DOHH2 (cell line): ENCODE measurements around the gene EIF3J.

Experiments
- H3F3A ChIP-seq: fragments of 200-600 bp; sonication (generic), shearing (Covaris generic); 2 replicates; pipeline ENCODE4 v1.6.0; 2016; ENCODE audit warnings: antibody characterized with exemption, mild to moderate bottlenecking; ENCODE audit not compliant: control insufficient read depth, insufficient read depth
- H3K27ac ChIP-seq: fragments of 200-600 bp; sonication (generic); 2 replicates; pipeline ENCODE4 v1.5.1; 2014; ENCODE audit warnings: low read depth, mild to moderate bottlenecking, low read length, moderate library complexity
- H3K27me3 ChIP-seq: fragments of 200-600 bp; sonication (generic); 2 replicates; pipeline ENCODE4 v1.6.1; 2014; ENCODE audit warnings: mild to moderate bottlenecking, low read length, mixed read lengths; ENCODE audit not compliant: control insufficient read depth
- H3K36me3 ChIP-seq: fragments of 200-600 bp; sonication (generic); 2 replicates; pipeline ENCODE4 v1.6.1; 2014; ENCODE audit warnings: mild to moderate bottlenecking, low read length, moderate library complexity, mixed read lengths; ENCODE audit not compliant: control insufficient read depth
- H3K4me1 ChIP-seq: fragments of 200-600 bp; sonication (generic); 2 replicates; pipeline ENCODE4 v1.6.1; 2014; ENCODE audit warnings: mild to moderate bottlenecking, low read length, mixed read lengths; ENCODE audit not compliant: control insufficient read depth
- H3K4me2 ChIP-seq: fragments of 200-600 bp; sonication (generic); 2 replicates; pipeline ENCODE4 v1.6.0; 2014; ENCODE audit warnings: mild to moderate bottlenecking, low read length, moderate library complexity
- H3K4me3 ChIP-seq: fragments of 200-600 bp; sonication (generic); 2 replicates; pipeline ENCODE4 v1.5.1; 2014; ENCODE audit warnings: mild to moderate bottlenecking, low read length, mixed read lengths
- H3K79me2 ChIP-seq: fragments of 200-600 bp; sonication (generic); 2 replicates; pipeline ENCODE4 v1.6.1; 2014; ENCODE audit warnings: mild to moderate bottlenecking, low read length, mixed read lengths; ENCODE audit not compliant: control insufficient read depth
- H3K9me2 ChIP-seq: fragments of 200-600 bp; sonication (generic); replicated peaks from 2 replicates; pipeline ENCODE4 v1.6.1; 2014; ENCODE audit warnings: mild to moderate bottlenecking, low read length, mixed read lengths; ENCODE audit not compliant: control insufficient read depth
- H3K9me3 ChIP-seq: fragments of 200-600 bp; sonication (generic); 2 replicates; pipeline ENCODE4 v1.6.1; 2014; ENCODE audit warnings: antibody characterized with exemption, low read length, mixed read lengths; ENCODE audit not compliant: control insufficient read depth, insufficient read depth
- H4K20me1 ChIP-seq: fragments of 200-600 bp; sonication (generic); 2 replicates; pipeline ENCODE4 v1.6.0; 2014; ENCODE audit warnings: low read depth, mild to moderate bottlenecking, antibody characterized with exemption, low read length, moderate library complexity; ENCODE audit not compliant: control insufficient read depth, insufficient read depth
- EZH2phosphoT487 ChIP-seq: fragments of 200-600 bp; sonication (generic); IDR thresholded peaks from 2 replicates; pipeline ENCODE4 v1.6.1; 2017; ENCODE audit warnings: borderline replicate concordance, mild to moderate bottlenecking, antibody characterized with exemption, low read length, moderate library complexity, mixed read lengths
- TF ChIP-seq, protein P1 (sequence below): fragments of 200-600 bp; sonication (generic); IDR thresholded peaks from one replicate; pipeline ENCODE4 v1.5.1; 2014; ENCODE audit warnings: antibody characterized with exemption, mild to moderate bottlenecking, low read depth, low read length; ENCODE audit not compliant: poor library complexity, severe bottlenecking

The EIF3J gene

DNA sequence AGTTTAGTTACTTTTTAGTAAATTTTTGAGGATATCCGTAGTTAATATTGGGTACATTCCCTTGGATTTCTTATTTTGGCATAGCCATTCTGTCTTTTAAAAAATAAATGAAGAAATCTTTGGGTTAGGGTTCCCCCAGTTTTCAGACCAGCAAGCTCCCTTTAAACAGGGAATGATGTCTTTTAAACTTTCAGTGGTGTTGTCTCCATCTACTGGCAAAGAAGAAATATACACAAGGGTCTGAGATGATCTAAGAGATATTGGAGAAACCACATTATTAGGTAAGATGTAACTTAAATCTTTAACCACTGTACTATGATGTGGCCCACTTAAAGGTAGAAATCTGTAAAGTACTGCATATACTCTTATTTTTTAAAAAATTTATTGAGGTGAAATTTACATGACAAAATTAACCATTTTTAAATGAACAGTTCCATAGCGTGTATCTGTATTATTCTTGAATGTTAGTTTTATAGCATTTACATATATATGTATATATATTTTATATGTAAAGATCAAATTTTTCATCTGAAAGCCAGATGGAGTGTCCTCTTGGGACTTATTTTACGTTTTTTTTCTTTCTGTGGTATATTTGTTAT lies 35.1 kb upstream of the EIF3J start:
- peaks cover 18% of the 10 kb centered on the region for H3K79me2 ChIP-seq
- TF ChIP-seq EZH2phosphoT487 = no peak
- TF ChIP-seq, protein P1, sequence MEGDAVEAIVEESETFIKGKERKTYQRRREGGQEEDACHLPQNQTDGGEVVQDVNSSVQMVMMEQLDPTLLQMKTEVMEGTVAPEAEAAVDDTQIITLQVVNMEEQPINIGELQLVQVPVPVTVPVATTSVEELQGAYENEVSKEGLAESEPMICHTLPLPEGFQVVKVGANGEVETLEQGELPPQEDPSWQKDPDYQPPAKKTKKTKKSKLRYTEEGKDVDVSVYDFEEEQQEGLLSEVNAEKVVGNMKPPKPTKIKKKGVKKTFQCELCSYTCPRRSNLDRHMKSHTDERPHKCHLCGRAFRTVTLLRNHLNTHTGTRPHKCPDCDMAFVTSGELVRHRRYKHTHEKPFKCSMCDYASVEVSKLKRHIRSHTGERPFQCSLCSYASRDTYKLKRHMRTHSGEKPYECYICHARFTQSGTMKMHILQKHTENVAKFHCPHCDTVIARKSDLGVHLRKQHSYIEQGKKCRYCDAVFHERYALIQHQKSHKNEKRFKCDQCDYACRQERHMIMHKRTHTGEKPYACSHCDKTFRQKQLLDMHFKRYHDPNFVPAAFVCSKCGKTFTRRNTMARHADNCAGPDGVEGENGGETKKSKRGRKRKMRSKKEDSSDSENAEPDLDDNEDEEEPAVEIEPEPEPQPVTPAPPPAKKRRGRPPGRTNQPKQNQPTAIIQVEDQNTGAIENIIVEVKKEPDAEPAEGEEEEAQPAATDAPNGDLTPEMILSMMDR = peak; percentile 57
- H3K36me3 ChIP-seq = peaks cover 70% of the 10 kb centered on the region
- no peaks in the 10 kb centered on the region for H3K9me2 ChIP-seq
- no peaks in the 10 kb centered on the region for H3K9me3 ChIP-seq
- no peaks in the 10 kb centered on the region for H3K27me3 ChIP-seq
- H3K4me2 ChIP-seq = no peak overlapping the region
- H3K27ac ChIP-seq = no peak overlapping the region
- H4K20me1 ChIP-seq = no peaks in the 10 kb centered on the region
- H3F3A ChIP-seq = peaks cover 30% of the 10 kb centered on the region
- H3K4me1 ChIP-seq = no peaks in the 10 kb centered on the region
- no peak overlapping the region for H3K4me3 ChIP-seq

DNA sequence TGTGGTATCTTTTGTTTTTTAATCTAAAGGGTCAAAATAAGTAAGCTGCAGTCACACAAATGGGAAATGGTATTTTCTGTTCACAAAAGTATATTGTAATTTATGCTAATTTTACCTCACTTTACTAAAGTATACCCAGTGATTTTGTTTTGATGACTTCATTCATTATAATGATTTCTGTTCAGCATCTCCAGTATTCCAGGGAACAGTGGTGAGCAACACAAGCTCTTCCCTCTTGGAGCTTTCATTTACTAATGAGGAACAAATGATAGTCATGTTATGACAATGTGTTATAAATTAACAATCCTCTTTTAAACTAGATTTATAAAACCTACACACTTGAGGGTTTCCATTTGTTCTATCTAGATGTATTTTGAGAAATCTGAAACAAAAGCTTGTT lies 20.5 kb upstream of the EIF3J start:
- Histone ChIP-seq H4K20me1 (no peaks in the 10 kb centered on the region), H3K79me2 (no peaks in the 10 kb centered on the region), H3K9me2 (no peaks in the 10 kb centered on the region), H3K27ac (no peak overlapping the region), H3K4me3 (no peak overlapping the region), H3K9me3 (no peaks in the 10 kb centered on the region), H3K4me1 (no peaks in the 10 kb centered on the region), H3K27me3 (no peaks in the 10 kb centered on the region), H3K36me3 (peaks cover 69% of the 10 kb centered on the region), H3F3A (peaks cover 27% of the 10 kb centered on the region), H3K4me2 (no peak overlapping the region)
- no peak for TF ChIP-seq EZH2phosphoT487

DNA sequence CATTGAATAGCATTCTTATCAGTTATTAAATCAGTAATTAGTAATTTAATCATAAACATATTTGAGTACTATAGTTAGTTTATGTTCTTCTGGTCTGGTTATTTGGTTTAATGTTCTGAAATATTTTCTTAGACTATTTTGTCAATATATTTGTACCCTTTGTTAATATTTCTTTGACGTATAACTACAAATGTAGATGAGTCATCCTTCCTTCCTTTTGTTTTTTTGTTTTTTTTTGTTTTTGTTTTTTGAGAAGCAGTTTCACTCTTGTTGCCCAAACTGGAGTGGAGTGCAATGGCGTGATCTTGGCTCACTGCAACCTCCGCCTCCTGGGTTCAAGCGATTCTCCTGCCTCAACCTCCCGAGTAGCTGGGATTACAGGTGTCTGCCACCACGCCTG lies 17.4 kb upstream of the EIF3J start:
- Histone ChIP-seq H3K9me3 (no peaks in the 10 kb centered on the region), H4K20me1 (no peaks in the 10 kb centered on the region), H3K9me2 (no peaks in the 10 kb centered on the region), H3K27ac (no peak overlapping the region), H3K4me3 (no peak overlapping the region), H3K36me3 (peaks cover 78% of the 10 kb centered on the region), H3K79me2 (no peaks in the 10 kb centered on the region), H3F3A (peaks cover 16% of the 10 kb centered on the region), H3K4me1 (no peaks in the 10 kb centered on the region), H3K27me3 (no peaks in the 10 kb centered on the region), H3K4me2 (no peak overlapping the region)
- TF ChIP-seq EZH2phosphoT487 = no peak
- TF ChIP-seq, protein P1 = no peak

DNA sequence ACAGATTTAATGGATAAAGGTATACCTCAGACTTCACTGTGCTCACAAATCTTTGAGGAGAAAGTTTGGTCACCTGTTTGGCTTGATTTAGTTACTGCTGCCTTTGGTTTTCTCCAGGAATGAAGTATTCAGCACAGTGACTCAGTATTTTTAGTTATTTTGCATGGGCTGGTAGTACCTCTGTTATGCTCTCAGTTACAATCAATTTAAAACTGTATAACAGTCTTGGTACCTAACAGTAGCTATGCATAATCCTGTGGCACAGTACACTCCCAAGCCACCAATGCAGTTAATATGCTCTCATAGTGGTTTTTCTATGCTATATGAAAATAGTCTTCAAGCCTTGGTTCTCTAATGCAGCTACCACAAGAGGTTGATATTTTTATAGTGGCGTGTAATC lies 11.9 kb upstream of the EIF3J start:
- H4K20me1 ChIP-seq = 0 out of 2 replicates have a peak, but pooled peaks cover 12% of the 10 kb centered on the region
- no peak for TF ChIP-seq EZH2phosphoT487
- TF ChIP-seq, protein P1 = no peak
- H3K9me3 ChIP-seq = no peaks in the 10 kb centered on the region
- H3K4me1 ChIP-seq = no peaks in the 10 kb centered on the region
- H3F3A ChIP-seq = peaks cover 25% of the 10 kb centered on the region
- H3K27me3 ChIP-seq = no peaks in the 10 kb centered on the region
- H3K27ac ChIP-seq = no peak overlapping the region
- H3K9me2 ChIP-seq = no peaks in the 10 kb centered on the region
- H3K36me3 ChIP-seq = peaks cover 49% of the 10 kb centered on the region
- no peak overlapping the region for H3K4me2 ChIP-seq
- H3K4me3 ChIP-seq = no peak overlapping the region
- no peaks in the 10 kb centered on the region for H3K79me2 ChIP-seq
